GM12875 (cell line): Measurements from ENCODE around the gene LY6G5C.

ENCODE experiments used
- H3K4me3 ChIP-seq: one replicate; pipeline ENCODE4 v1.5.1; 2011; ENCODE audit warnings: low read depth, low read length, control low read depth
- CTCF ChIP-seq: IDR thresholded peaks from 2 replicates; pipeline ENCODE4 v1.5.1; 2011; ENCODE audit warnings: low read depth, mild to moderate bottlenecking, control low read depth, inconsistent platforms, low read length, moderate library complexity, borderline replicate concordance; ENCODE audit not compliant: insufficient read depth

LY6G5C gene

GRCh38 chr6:31676322-31676903 is 4.5 kb downstream of the LY6G5C start:
- no peak for TF ChIP-seq CTCF
- H3K4me3 ChIP-seq, result no peak overlapping the region

- TF ChIP-seq CTCF, result no peak
- H3K4me3 ChIP-seq, result no peak within 1 kb of the TSS
These were observed 11.2 kb downstream of the LY6G5C start, which contains the start of gene LY6G5B for GRCh38 chr6:31669676-31670075. Gene LY6G5B (plus strand): TSS chr6:31669976. CDS start chr6:31670951, 975 bp downstream.

GRCh38 chr6:31666337-31666965 is 14.4 kb downstream of the LY6G5C start:
- no peak for TF ChIP-seq CTCF
- H3K4me3 ChIP-seq, result peak overlapping the region; percentile 47

GRCh38 chr6:31665501-31666336 is 15.1 kb downstream of the LY6G5C start, which contains the start of gene CSNK2B:
Gene CSNK2B (plus strand): TSS chr6:31666080. CDS start chr6:31666832, 752 bp downstream.
- peak within 1 kb of the TSS; percentile 68 for H3K4me3 ChIP-seq
- no peak for TF ChIP-seq CTCF

GRCh38 chr6:31664790-31665500 is 15.9 kb downstream of the LY6G5C start, which contains the start of gene GPANK1:
Gene GPANK1 (minus strand): TSS chr6:31664997. CDS start chr6:31664478, 519 bp downstream.
- peak within 1 kb of the TSS; percentile 68 for H3K4me3 ChIP-seq
- TF ChIP-seq CTCF, result no peak

GRCh38 chr6:31663961-31664789 is 16.7 kb downstream of the LY6G5C start:
- H3K4me3 ChIP-seq, result peak overlapping the region; percentile 68
- TF ChIP-seq CTCF, result no peak
